SKM-1 (cell line): ENCODE measurements around the gene DBN1.

Experiments
- DNase-seq: peaks from one replicate; lab custom pipeline; 2025; ENCODE audit not compliant: unreplicated experiment; lab: John Stamatoyannopoulos, UW

The DBN1 gene

DNA sequence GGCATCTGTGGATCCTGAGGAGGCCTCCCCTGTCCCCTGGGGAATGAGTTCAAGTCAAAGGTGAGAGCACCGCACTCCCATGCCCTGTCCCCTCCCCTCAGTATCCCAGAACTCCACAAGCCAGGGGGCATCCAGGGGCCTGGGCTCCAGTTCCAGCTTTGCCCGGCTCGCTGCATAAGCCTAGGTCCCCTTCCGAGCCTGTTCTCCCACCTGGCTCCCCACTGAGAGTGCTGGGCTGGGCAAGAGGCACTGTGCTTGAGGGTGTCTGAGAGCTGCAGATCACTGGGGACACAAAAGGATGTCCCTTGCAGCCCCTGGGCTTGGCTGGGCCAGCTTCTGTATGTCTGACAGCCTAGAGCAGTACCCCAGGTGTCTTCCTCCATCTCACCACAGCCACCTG lies 31.6 kb upstream of the DBN1 start:
- DNase-seq = no peak

DNA sequence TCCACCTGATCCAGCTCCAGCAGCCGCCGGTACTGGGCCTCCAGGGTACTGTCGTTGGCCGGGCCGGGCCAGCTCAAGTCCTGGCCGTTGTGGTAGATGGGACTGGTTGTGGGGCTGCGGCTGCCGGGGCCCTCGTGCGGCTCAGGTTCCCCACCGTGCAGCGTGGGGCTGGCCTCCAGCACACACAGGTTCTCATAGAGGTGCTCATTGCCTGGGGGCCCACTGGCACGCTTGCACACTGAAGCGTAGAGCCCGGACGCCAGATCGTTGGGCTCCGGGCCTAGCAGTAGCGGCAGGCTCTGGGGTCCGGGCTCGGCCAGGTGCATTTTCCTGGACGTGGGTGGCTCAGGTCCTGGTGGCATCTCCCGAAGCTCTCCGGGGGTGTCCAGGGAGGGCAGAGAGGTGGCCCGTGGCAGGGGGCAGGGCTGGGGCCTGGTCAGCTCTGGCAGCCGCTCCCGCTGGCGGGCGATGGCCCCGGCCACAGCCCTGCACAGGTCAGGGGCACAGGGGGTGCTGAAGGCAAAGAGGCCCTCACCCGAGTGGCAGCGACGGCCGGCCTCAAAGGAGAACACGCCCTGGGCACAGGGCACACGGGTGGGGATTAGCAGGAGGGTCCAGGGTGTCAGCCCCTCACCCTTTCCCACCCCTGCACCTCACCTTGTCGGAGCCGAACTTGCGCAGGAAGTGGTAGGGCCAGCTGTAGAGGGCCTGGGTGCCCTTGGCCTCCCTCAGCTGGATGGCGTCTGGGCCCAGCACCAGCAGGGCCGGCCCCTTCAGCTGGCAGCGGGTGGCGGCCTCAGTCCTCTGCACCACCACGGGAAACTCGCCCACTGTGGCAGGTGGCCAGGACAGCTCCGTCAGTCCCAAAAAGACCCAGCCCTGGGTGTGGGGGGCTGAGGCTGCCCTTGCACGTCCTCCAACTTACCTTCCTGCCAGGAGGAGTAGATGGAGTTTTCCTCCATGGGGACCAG lies 30.9 kb upstream of the DBN1 start:
- no peak for DNase-seq

DNA sequence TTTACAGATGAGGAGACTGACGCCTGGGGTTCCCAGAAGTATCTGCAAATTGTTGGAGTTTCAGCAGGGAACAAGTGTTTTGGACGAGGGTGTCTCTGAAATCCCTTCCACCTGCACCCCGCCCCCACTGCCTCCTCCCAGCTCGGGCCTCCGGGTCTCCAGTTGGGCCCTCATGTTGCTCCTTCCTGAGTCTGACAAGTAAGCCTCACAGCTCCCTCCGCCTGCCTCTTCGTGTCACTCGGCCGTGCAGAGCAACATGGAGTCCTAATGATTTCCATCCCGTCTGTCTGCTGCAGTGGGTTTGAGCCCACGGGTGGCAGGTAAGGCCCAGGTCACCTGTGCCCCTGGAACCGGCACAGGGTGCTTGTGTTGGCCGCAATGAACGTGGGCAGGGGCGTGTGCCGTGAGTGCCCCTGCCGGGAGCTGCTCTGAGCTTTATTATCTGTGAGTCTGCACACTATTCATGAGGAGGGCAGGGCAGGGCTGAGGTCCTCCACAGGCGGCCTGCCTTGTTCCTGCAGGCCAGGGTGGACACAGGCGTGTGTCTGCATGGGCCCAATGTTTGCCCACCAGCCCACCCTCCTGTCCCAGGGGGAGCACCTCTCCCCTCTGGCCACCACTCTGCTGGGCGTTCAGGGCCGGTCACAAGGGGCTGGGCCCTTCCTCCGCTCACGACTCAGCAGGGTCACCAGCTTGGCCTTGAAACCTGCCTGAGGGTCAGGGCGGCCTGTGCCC lies 30.1 kb upstream of the DBN1 start:
- no peak for DNase-seq

DNA sequence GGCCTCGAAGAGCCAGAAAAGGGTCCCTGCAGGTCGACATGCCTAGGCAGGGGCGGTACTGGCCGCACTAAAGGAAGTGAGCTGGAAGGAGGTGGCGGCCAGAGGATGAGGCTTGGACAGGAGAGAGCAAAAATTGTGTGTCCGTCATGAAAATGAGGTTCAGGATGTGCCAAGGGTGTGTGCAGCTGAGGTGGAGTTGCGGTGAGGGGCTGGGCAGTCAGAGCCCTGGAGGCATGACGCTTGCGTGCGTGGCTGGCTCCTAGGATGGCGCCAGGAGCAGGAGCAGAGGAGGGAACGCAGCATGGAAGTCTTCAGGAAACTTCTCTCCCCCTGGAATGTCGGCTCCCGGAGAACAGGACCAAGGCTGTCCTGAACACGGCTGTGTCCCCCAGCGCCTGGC lies 29.5 kb upstream of the DBN1 start:
- no peak for DNase-seq

GRCh38 chr5:177501874-177502678 lies 28.6 kb upstream of the DBN1 start:
- no peak for DNase-seq

GRCh38 chr5:177500685-177501522 lies 27.5 kb upstream of the DBN1 start:
- peak; percentile 45 for DNase-seq

GRCh38 chr5:177499842-177500241 lies 26.4 kb upstream of the DBN1 start:
- DNase-seq = no peak

DNA sequence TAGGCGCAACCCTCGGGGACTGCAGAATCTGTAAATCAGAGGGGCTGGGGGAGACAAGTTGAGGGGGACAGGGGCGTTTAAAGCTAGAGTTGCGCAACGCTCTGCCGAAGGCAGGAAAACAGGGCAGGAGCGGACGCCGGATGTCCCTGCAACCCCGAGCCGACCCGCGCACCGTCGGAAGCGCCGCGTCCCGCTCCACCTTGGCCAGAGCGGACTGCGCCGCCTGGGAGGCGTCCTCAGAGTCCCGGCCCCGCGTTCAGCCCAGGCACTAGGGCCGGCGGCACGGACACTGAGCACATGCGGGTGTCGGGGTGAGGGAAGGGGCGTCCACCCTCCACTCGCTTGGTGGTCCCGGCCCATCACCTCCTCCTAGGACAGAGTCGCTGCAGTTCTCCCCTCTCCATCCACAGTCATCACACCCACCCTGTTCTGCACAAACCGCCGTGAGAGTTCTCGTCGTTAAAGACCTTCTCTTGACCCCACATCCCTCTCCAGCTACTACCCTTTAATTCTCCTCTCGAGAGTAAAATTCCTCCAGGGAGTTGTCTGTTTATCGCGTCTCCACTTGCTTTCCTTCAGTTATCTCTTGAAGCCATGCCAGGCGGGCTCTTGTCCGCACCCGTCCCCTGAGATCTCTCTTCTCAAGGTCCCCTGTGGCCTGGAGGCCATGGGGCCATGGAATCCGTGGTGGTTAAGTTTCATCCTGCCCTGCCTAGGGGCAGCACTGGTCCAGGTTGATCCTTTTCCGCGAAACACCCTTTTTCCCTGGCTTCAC lies 24.8 kb upstream of the DBN1 start:
- no peak for DNase-seq

- DNase-seq = peak; percentile 91
Observed at GRCh38 chr5:177497292-177498012, 24.0 kb upstream of the DBN1 start, which contains the start of gene PDLIM7. Gene PDLIM7 (minus strand): TSS chr5:177497604. CDS start chr5:177496512, 1,092 bp downstream.

- no peak for DNase-seq
Observed at GRCh38 chr5:177496727-177497291, 23.4 kb upstream of the DBN1 start.

DNA sequence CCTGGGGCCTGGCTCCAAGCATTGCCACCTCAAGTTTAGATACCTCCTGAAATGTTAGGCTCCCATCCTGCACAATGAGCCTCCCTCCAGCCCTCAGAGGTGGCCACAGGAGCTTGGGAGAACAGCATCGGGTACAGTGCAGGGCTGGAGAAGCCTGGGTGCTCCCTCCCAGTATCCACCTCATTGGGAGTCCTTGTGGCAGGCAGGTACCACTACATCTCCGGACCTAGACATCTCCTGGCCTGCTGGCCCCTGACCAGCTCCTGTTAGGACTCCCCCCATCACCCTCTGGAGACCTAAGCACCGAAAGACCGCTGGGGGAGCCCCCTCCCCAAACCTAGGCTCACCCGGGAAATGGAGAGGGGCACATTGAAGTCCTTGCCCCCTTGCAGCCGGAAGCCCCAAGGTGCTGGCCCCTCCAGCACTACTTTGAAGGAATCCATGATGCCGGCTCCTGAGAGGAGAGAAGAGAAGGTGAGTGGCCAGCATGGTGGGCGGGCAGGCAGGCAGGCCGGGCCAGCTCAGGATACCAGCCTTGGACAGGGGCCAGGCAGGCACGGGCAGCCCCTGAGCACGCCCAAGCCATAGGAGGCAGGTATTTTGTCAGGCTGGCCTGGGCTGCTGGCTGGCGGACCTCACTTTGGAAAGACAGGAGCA lies 22.8 kb upstream of the DBN1 start:
- DNase-seq = no peak

DNA sequence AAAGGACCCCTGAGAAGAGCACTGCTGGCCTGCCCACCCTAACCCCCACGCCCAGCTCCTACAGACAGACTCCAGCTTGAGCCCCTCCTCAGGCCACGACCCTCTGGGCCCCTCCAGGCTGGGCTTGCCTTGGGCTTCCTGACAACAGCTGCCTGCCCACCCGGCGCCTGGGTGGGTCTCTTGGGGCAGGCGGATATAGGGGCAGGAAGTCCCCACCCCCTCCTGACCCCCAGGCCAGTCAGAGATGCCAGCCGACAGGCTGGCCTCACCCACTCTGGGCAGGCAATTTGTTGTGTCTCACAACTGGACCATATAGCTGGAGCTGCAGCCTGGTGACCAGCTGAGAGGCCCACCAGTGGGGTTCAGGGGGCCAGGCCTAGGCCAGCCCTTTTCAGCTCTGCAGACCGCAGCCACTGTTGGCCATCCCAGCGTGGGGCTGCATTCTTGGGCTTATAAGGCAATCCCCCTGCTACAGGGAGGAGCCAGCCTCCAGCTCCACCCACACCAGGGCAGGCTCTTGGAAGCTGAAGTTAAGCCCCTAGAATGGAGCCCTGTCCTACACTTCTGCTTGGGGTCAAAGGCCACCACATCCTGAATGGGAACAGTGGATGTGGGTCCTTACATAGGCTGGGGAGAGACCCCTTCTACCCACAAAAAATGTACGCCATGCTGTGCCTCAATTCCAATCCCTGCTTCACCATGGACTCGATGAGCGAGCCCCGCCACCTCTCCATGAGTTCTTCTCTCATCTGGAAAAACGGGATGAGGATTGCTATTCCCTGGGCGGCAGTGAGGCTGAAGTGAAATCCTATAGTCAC lies 22.0 kb upstream of the DBN1 start:
- DNase-seq = no peak

DNA sequence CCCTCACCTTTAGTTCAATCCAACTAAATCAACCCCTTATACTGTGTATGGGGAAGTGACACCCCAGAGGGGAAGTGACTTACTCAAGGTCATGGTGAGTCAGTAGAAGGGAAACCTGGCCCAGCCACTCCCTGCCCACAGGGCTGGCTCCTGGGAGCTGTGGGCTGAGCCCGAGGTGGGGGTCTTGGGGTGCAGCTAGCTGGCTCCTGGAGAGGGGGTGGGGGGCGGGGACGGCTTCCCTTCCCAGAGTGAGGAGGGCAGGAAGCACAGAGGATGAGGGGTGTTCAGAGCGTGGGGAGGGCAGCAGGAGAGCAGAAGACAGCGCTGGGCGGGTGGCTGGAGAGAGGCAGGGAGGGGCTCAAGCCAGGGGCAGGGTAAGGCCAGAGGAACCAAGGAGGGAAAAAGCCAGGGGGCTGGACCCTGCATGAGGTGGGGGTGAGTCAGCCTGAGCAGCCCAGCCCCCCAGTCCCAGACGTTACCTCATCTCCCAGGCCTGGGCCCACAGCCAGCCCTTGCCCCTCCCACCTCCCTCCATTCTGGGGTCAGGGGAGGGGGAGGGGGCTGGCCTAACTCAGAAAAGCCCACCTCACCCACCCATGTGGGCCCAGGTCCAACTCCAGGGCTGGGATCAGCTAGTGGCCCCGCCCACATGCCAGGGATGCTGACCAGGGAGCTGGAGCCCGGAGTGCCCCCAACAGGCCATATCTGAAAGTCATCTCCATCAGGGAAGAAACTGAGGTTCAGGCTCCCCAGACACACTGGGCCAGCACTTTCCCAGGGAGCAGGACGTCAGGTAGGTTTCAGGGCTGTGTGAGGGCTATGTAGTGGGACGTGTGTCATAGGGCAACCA lies 21.1 kb upstream of the DBN1 start:
- peak; percentile 84 for DNase-seq

GRCh38 chr5:177493795-177494345 lies 20.4 kb upstream of the DBN1 start:
- no peak for DNase-seq

- DNase-seq = no peak
Observed at GRCh38 chr5:177492841-177493240, 19.4 kb upstream of the DBN1 start.
